DMS153 (cell line): Measurements from ENCODE around the gene SLC25A18.
A peak's percentile ranks its signal among the peaks of the same experiment; 100 is the strongest.
"Not testable (repeated sequence)": the region's sequence is repeated elsewhere in the genome, so short reads cannot be mapped to it uniquely, and the experiment has no call there.

ENCODE experiments used
- DNase-seq: peaks from one replicate; lab custom pipeline; 2025; lab: John Stamatoyannopoulos, UW

Gene SLC25A18

GRCh38 chr22:17607891-17608521, 44.7 kb downstream of the SLC25A18 start:
- no peak for DNase-seq

DNA sequence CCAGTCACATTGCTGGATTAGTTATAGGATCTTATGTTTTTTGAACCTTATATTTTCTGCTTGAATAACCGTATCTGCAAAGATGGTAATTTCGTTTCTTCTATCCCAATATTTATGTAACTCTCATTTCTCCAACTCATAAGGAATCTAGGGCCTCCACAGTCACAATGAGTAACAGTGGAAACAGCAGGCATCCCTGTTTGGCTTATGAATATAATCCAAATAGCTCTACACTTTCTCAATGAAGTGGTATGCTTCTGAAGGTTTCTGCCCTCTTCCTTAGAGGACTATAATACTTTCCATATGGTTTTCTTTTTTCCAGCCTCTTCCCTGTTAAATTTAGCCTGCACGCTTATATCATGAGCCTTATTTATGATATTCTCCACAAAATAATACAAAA, 48.8 kb downstream of the SLC25A18 start:
- no peak for DNase-seq

DNA sequence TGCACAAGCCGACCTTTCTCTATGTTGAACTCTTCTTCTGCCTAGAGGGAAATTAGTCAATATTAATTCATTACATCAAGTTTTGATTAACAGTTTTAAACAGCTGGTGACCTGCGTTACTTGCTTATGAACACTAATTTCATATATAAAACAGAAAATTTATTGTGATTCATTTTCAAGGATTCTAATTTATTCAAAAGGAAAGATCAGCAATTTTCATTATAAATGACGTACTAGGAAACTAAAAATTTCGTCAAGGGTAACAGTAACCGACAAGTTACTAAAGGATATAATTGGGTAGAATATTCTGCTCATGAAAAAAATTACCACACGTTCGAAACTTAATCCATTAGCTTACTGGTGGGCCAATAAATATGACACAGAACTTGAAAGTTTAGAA, 50.0 kb downstream of the SLC25A18 start:
- no peak for DNase-seq

- DNase-seq: no peak
Measured at GRCh38 chr22:17627961-17628405, 64.7 kb downstream of the SLC25A18 start.

DNA sequence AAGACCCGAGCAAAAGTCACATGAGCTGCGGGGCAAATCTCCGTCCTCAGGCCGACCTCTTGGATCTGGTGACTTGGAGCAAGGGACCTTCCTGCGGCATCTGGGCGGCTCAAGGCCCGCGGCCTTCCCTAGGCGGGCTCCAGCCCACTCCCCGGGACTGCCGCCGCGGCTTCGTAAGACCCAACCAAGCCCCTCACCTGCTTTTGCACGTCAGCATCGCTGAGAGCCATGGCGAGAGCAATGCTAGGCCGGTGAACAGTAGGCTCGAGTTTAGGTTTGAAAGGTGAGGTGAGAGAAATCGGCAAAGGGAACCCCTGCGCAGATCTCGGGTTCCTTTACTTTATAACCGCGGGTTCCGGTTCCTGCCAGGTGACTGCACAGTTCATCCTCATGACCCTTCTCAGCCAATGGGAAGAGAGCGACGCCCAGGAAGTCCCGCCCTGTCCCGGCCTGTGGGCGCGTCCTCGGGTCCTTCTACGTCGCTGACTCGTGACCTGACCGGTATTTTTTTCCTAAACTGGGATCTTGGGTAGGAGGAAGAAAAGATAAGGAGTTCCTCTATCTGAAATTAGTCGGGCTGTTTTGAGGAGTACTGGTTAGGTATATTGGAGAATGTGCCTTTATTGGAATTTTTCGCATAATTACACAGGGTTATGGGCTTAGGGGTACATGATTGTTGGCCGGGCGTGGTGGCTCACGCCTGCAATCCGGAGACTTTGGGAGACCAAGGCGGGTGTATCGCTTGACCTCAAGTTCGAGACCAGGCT, 65.3 kb downstream of the SLC25A18 start, which contains the start of gene ATP6V1E1:
ATP6V1E1 (minus strand) TSS at position 344 of the 767 bp plus-strand sequence; CDS start at position 230, 114 bp downstream.
- DNase-seq: peak; percentile 92

- no peak for DNase-seq
Measured at GRCh38 chr22:17629173-17629489, 65.8 kb downstream of the SLC25A18 start.

- DNase-seq: no peak
Measured at GRCh38 chr22:17629641-17630040, 66.3 kb downstream of the SLC25A18 start.

DNA sequence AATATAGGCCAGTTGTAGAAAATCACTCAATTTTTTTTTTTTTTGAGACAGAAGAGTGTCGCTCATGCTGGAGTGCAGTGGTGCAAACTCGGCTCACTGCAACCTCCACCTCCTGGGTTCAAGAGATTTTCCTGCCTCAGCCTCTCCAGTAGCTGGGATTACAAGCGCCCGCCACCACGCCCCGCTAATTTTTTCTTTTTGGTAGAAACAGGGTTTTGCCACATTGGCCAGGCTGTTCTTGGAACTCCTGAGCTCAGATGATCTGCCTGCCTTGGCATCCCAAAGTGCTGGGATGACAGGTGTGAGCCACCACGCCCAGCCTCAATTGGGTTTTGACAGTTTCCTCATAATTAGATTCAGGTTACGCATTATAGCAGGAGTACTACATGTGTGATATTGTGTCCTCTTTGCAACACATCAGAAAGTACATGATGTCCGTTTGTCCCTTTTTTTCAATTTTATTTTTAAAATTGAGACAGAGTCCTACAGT, 67.8 kb downstream of the SLC25A18 start:
- no peak for DNase-seq

GRCh38 chr22:17633217-17633997, 70.1 kb downstream of the SLC25A18 start:
- no peak for DNase-seq

- DNase-seq: no peak
Measured at GRCh38 chr22:17633998-17634323, 70.7 kb downstream of the SLC25A18 start.

GRCh38 chr22:17634696-17635095, 71.4 kb downstream of the SLC25A18 start:
- DNase-seq: no peak

DNA sequence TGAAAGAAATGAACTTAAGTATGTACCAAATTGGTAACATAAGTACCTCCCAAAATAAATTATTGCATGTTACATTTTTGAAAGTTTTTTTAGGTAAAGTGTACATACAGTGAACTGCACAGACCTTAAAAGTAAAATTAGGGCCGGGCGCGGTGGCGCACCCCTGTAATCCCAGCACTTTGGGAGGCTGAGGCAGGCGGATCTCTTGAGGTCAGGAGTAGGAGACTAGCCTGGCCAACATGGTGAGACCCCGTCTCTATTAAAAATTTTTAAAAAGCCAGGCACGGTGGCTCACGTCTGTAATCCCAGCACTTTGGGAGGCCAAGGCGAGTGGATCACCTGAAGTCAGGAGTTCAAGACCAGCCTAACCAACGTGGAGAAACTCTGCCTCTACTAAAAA, 73.6 kb downstream of the SLC25A18 start:
- DNase-seq: not testable (repeated sequence)

- no peak for DNase-seq
Measured at GRCh38 chr22:17637490-17638181, 74.3 kb downstream of the SLC25A18 start.

DNA sequence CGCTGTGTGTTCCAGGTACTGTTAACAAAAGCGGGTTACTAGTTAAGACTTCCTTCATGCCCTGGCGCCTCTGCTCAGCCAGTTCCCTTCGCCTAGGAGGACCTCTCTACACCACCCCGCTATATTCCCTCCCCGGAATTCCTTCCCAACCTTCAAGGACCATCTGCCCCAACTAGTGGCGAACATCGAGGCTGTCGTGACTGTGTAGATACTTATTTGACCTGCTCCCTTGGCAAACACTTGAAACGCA, 74.8 kb downstream of the SLC25A18 start:
- no peak for DNase-seq

DNA sequence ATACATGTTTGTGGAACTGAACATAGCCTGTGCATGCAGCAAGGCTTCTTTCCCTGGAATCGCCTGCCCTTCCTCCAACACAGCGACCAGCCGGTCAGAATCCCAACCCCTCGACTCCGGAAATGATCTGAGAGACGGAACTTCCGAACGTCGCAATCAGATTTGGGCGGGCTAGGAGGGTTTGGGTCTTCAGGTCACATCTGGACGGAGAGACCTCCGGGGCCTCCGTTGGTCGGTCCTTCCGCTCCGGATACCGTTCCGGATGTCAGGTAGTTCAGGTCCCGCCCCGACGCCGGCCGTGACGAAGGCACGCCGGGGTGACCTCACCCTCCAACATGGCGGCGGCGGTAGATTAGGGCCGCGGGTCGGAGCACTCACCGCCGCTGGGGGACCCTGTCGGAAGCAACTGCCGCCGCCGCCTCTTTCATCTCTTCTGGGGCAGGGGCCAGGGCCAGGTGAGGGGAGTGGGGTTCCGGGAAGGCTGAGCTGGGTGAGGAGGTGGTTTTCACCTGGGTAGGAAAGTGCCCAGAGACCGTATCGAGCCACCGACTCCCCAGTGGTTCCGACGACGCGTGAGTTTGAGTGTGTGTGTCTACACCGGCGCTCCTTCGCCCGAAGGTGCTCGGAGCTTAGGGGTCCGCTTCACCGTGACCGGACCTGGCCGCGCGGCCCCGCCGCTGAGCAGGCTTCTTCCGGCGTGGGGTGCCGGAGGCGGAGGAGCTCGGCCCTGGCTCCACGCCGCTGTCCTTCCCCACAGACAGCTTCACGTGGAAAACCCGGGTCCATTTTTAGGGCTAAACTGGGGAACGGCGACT, 75.3 kb downstream of the SLC25A18 start, which contains the start of gene BCL2L13:
BCL2L13 (plus strand) TSS at position 326 of the 815 bp plus-strand sequence. CDS start 16,955 bp downstream, outside the sequence.
- DNase-seq: peak; percentile 70

DNA sequence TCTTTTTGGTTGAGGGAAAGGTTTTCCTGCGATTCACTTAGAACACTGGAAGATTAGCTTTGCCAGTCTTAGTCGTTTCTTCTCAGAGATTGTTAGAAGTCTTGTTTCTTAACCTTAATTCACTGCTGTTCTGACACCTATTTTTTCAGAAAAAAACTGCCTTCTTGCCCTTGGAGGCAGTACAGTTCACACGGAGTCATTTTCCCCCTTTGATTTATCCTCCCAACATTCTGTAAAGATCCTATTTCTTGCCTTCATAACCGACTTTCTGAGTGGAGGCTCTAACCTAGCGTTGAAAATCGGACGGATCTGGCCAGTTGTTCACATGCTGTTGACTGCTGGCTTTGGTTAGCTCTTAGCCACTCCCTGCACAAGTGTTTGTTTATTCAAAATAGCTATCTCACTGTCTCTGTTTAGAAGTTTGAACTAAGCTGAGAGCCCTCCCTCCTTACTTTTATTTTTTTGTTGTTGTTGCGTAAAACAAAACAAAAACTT, 76.0 kb downstream of the SLC25A18 start:
- DNase-seq: peak; percentile 1
